Stimulated activated CD4-positive, alpha-beta T cell treated with anti-CD3 and anti-CD28 coated beads, Interleukin-15, amount 100 ng/mL, for 24 hours (primary cell): Measurements from ENCODE around the gene HPGD.
A peak's percentile ranks its signal among the peaks of the same experiment; 100 is the strongest.

Source experiments
- DNase-seq: peaks from one replicate; pipeline ENCODE4 v3.0.0-alpha.2; 2020

The HPGD gene

GRCh38 chr4:174522183-174523024 lies at the start of gene HPGD:
TSS of gene HPGD (minus strand) at chr4:174522488. CDS start at chr4:174522451, 37 bp downstream.
- peak; percentile 60 for DNase-seq

- no peak for DNase-seq
Measured at GRCh38 chr4:174564529-174564928, 42.2 kb upstream of the HPGD start.

GRCh38 chr4:174563399-174563798 lies 41.1 kb upstream of the HPGD start:
- no peak for DNase-seq

GRCh38 chr4:174561560-174561959 lies 39.3 kb upstream of the HPGD start:
- no peak for DNase-seq

GRCh38 chr4:174559894-174560293 lies 37.6 kb upstream of the HPGD start:
- DNase-seq = no peak

- no peak for DNase-seq
Measured at GRCh38 chr4:174555789-174556630, 33.7 kb upstream of the HPGD start.

- DNase-seq = no peak
Measured at GRCh38 chr4:174554231-174554728, 32.0 kb upstream of the HPGD start.

- no peak for DNase-seq
Measured at GRCh38 chr4:174553828-174554227, 31.5 kb upstream of the HPGD start.

GRCh38 chr4:174553031-174553430 lies 30.7 kb upstream of the HPGD start:
- DNase-seq = no peak

GRCh38 chr4:174550541-174550940 lies 28.3 kb upstream of the HPGD start:
- DNase-seq = no peak

- no peak for DNase-seq
Measured at GRCh38 chr4:174549721-174550120, 27.4 kb upstream of the HPGD start.

GRCh38 chr4:174545268-174545667 lies 23.0 kb upstream of the HPGD start:
- no peak for DNase-seq

- no peak for DNase-seq
Measured at GRCh38 chr4:174544496-174544895, 22.2 kb upstream of the HPGD start.

GRCh38 chr4:174540175-174540574 lies 17.9 kb upstream of the HPGD start:
- DNase-seq = no peak

- DNase-seq = no peak
Measured at GRCh38 chr4:174539571-174539970, 17.3 kb upstream of the HPGD start.

- no peak for DNase-seq
Measured at GRCh38 chr4:174538876-174539250, 16.6 kb upstream of the HPGD start.

- no peak for DNase-seq
Measured at GRCh38 chr4:174538123-174538875, 16.0 kb upstream of the HPGD start.

- no peak for DNase-seq
Measured at GRCh38 chr4:174537634-174538033, 15.3 kb upstream of the HPGD start.

GRCh38 chr4:174534461-174534860 lies 12.2 kb upstream of the HPGD start:
- DNase-seq = no peak

- no peak for DNase-seq
Measured at GRCh38 chr4:174532445-174532844, 10.2 kb upstream of the HPGD start.

GRCh38 chr4:174531486-174531885 lies 9.2 kb upstream of the HPGD start:
- DNase-seq = no peak

- no peak for DNase-seq
Measured at GRCh38 chr4:174528226-174528625, 5.9 kb upstream of the HPGD start.

GRCh38 chr4:174526731-174527130 lies 4.4 kb upstream of the HPGD start:
- DNase-seq = no peak
